ENCODE results near the gene FXYD7. TPM values are rescaled to one million over a fixed set of nuclear protein-coding genes. Genes with fewer than 3 reads are reported as not detected.

Gene FXYD7
- total RNA-seq, 1 donor from 2014 or later = 0.61 TPM

- peak overlapping the region; percentile 30 for H3K4me3 ChIP-seq
Observed at GRCh38 chr19:35118268-35119020, 24.6 kb upstream of the FXYD7 start.

GRCh38 chr19:35119091-35119490 is 24.0 kb upstream of the FXYD7 start:
- peak overlapping the region; percentile 74 for H3K27ac ChIP-seq
- H3K4me1 ChIP-seq = peaks cover 36% of the 10 kb centered on the region
- intact Hi-C loops (cut with DNase I) = no loop called here
- ATAC-seq = no peak
- DNase-seq = no peak
- H3K27me3 ChIP-seq = no peaks in the 10 kb centered on the region
- no peaks in the 10 kb centered on the region for H3K9me3 ChIP-seq
- peaks cover 3% of the 10 kb centered on the region for H3K36me3 ChIP-seq
- no peak for TF ChIP-seq CTCF (IDR thresholded peaks at IDR 0.05)
- H3K4me3 ChIP-seq = peak overlapping the region; percentile 30

More at GRCh38 chr19:35118268-35119020, 24.6 kb upstream of the FXYD7 start:
- H3K9me3 ChIP-seq = no peaks in the 10 kb centered on the region
- no peaks in the 10 kb centered on the region for H3K27me3 ChIP-seq
- peak; percentile 81 for ATAC-seq
- peaks cover 30% of the 10 kb centered on the region for H3K4me1 ChIP-seq
- H3K36me3 ChIP-seq = peaks cover 3% of the 10 kb centered on the region
- peak; percentile 89 for DNase-seq
- peak overlapping the region; percentile 74 for H3K27ac ChIP-seq
- intact Hi-C loops (cut with DNase I) = no loop called here
- TF ChIP-seq CTCF (IDR thresholded peaks at IDR 0.05) = no peak

- DNase-seq (no peak), ATAC-seq (no peak)
- intact Hi-C loops (cut with DNase I) = no loop called here
- Histone ChIP-seq H3K9me3 (no peaks in the 10 kb centered on the region), H3K4me1 (peaks cover 32% of the 10 kb centered on the region), H3K36me3 (peaks cover 3% of the 10 kb centered on the region), H3K4me3 (peak overlapping the region; percentile 30), H3K27ac (peak overlapping the region; percentile 74), H3K27me3 (no peaks in the 10 kb centered on the region)
- TF ChIP-seq CTCF (IDR thresholded peaks at IDR 0.05) = no peak
Observed at GRCh38 chr19:35119578-35120155, 23.4 kb upstream of the FXYD7 start.

GRCh38 chr19:35120492-35120891 is 22.6 kb upstream of the FXYD7 start:
- Histone ChIP-seq H3K4me1 (peaks cover 32% of the 10 kb centered on the region), H3K27me3 (no peaks in the 10 kb centered on the region), H3K9me3 (no peaks in the 10 kb centered on the region), H3K27ac (no peak overlapping the region), H3K36me3 (peaks cover 3% of the 10 kb centered on the region), H3K4me3 (no peak overlapping the region)
- intact Hi-C loops (cut with DNase I) = no loop called here
- no peak for ATAC-seq
- no peak for TF ChIP-seq CTCF (IDR thresholded peaks at IDR 0.05)
- DNase-seq = no peak

GRCh38 chr19:35120898-35121297 is 22.2 kb upstream of the FXYD7 start:
- intact Hi-C loops (cut with DNase I) = no loop called here
- DNase-seq = no peak
- TF ChIP-seq CTCF (IDR thresholded peaks at IDR 0.05) = no peak
- Histone ChIP-seq H3K36me3 (peaks cover 3% of the 10 kb centered on the region), H3K4me1 (peaks cover 32% of the 10 kb centered on the region), H3K27ac (no peak overlapping the region), H3K9me3 (no peaks in the 10 kb centered on the region), H3K4me3 (no peak overlapping the region), H3K27me3 (no peaks in the 10 kb centered on the region)
- ATAC-seq = no peak

Measured in upper lobe of right lung (tissue), 1 donor.